K562 (cell line): ENCODE results near the gene LDAH. TPM values are rescaled to one million over a fixed set of nuclear protein-coding genes. Genes with fewer than 3 reads are reported as not detected.
A peak's percentile ranks its signal among the peaks of the same experiment; 100 is the strongest.

Source experiments
- ATAC-seq: fragments of 200-7000 bp; cut with Tn5 transposase; 3 replicates; pipeline ENCODE4 v1.9.1; 2020; ENCODE audit warnings: moderate library complexity
- BruUV-seq: library from RNA; stranded (reverse); fragments of 400-500 nt; replicated peaks from 2 replicates; lab custom pipeline; 2021; lab: Mats Ljungman, UMichigan
- CTCF ChIA-PET: fragments of 300-600 bp; formaldehyde crosslinking; extraction: SDS; loops from one replicate; lab custom pipeline; 2021; ENCODE audit warnings: low intra/inter-chr PET ratio; lab: Yijun Ruan, JAX
- POLR2A ChIA-PET: fragments of 300-600, 350-650 bp; sonication (Branson Sonifier 250); formaldehyde crosslinking; extraction: SDS; loops from one replicate; lab custom pipeline; 2021; ENCODE audit warnings: antibody characterized with exemption, inconsistent platforms; lab: Yijun Ruan, JAX
- DNase-seq, 4 experiments: peaks; one replicate each; pipeline versions ENCODE4 v3.0.0 to v3.0.0-alpha.2; 2011 to 2018; ENCODE audit warnings: low spot score in 3 of 4, mixed read lengths in 3 of 4; ENCODE audit errors: extremely low read depth in 1 of 4
- FAIRE-seq: peaks from 2 replicates; lab custom pipeline; 2011; peaks lifted over from hg19 to GRCh38; lab: Jason Lieb, UNC
- H2AFZ ChIP-seq: 2 replicates; pipeline ENCODE4 v1.6.0; 2011; ENCODE audit warnings: low read depth, low read length, control low read depth, inconsistent platforms
- H3K27ac ChIP-seq: fragments of 200-600 bp; 3 replicates; pipeline ENCODE4 v1.8.0; 2011; ENCODE audit warnings: low read depth, mild to moderate bottlenecking, control low read depth, inconsistent platforms, low read length, moderate library complexity, mixed read lengths; ENCODE audit errors: extremely low read depth
- H3K27me3 ChIP-seq, 2 experiments: fragments of 300-600 bp in 1 of 2; 2 replicates in 1 of 2; 3 replicates in 1 of 2; pipeline versions ENCODE4 v1.6.0 to v1.8.0; 2011; ENCODE audit warnings: inconsistent platforms in 2 of 2, low read length in 2 of 2, mild to moderate bottlenecking in 1 of 2, mixed read lengths in 1 of 2, moderate library complexity in 1 of 2; ENCODE audit not compliant: control insufficient read depth in 2 of 2, insufficient read depth in 2 of 2
- H3K36me3 ChIP-seq: fragments of 300-600 bp; 3 replicates; pipeline ENCODE4 v1.8.0; 2011; ENCODE audit warnings: mild to moderate bottlenecking, low read length, inconsistent platforms; ENCODE audit not compliant: control insufficient read depth, insufficient read depth
- H3K4me1 ChIP-seq, 2 experiments: fragments of 200-600 bp in 1 of 2; replicated peaks in 1 of 2; 2 replicates in 1 of 2; 3 replicates in 1 of 2; pipeline versions ENCODE4 v1.5.1 to v1.8.0; 2011; ENCODE audit warnings: inconsistent platforms in 2 of 2, low read length in 2 of 2, mild to moderate bottlenecking in 1 of 2, mixed read lengths in 1 of 2, moderate library complexity in 1 of 2; ENCODE audit not compliant: control insufficient read depth in 2 of 2, insufficient read depth in 2 of 2
- H3K4me2 ChIP-seq: 2 replicates; pipeline ENCODE4 v1.6.1; 2011; ENCODE audit warnings: low read length, control low read depth, inconsistent platforms, mixed read lengths; ENCODE audit not compliant: insufficient read depth
- H3K4me3 ChIP-seq: fragments of 200-600 bp; sonication (generic), shearing (Covaris generic); 2 replicates; pipeline ENCODE4 v1.5.1; 2016; ENCODE audit warnings: control low read depth, inconsistent platforms
- H3K79me2 ChIP-seq: fragments of 200-600 bp; 3 replicates; pipeline ENCODE4 v1.8.0; 2011; ENCODE audit warnings: low read length, inconsistent platforms; ENCODE audit not compliant: control insufficient read depth, insufficient read depth
- H3K9ac ChIP-seq, 2 experiments: 2 replicates each; pipeline versions ENCODE4 v1.6.0 to v1.6.1; 2011; ENCODE audit warnings: low read depth in 2 of 2, low read length in 2 of 2, control low read depth in 1 of 2, inconsistent platforms in 1 of 2, mild to moderate bottlenecking in 1 of 2, mixed read lengths in 1 of 2; ENCODE audit not compliant: insufficient read depth in 1 of 2
- H3K9me1 ChIP-seq: one replicate; pipeline ENCODE4 v1.6.0; 2011; ENCODE audit warnings: inconsistent platforms, mild to moderate bottlenecking, low read length, moderate library complexity; ENCODE audit not compliant: control insufficient read depth, insufficient read depth
- H3K9me3 ChIP-seq: replicated peaks from 2 replicates; pipeline ENCODE4 v1.5.1; 2011; ENCODE audit warnings: low read depth, low read length, inconsistent platforms; ENCODE audit not compliant: control insufficient read depth, insufficient read depth
- H4K20me1 ChIP-seq: replicated peaks from 2 replicates; pipeline ENCODE4 v1.6.1; 2011; ENCODE audit warnings: low read length, inconsistent platforms, mixed read lengths; ENCODE audit not compliant: control insufficient read depth, insufficient read depth
- BCL6 ChIP-seq: fragments of 250-450 bp; sonication (Bioruptor Pico); IDR thresholded peaks from 2 replicates; pipeline ENCODE4 v1.4.0; 2020
- C11orf30 ChIP-seq: fragments of 450-650 bp; IDR thresholded peaks from 2 replicates; pipeline ENCODE4 v1.6.1; 2016; ENCODE audit warnings: low read depth, mild to moderate bottlenecking
- CTCF ChIP-seq, 3 experiments: IDR thresholded peaks in 2 of 3; conservative IDR thresholded peaks in 1 of 3; 2 replicates each; pipeline ENCODE4 v1.5.1; 2011 to 2012; ENCODE audit warnings: low read length in 3 of 3, mild to moderate bottlenecking in 3 of 3, control low read depth in 2 of 3, improper control_type of control experiment in 1 of 3, inconsistent platforms in 1 of 3, low read depth in 1 of 3, mixed read lengths in 1 of 3, moderate library complexity in 1 of 3; ENCODE audit not compliant: insufficient read depth in 2 of 3
- FOXP4 ChIP-seq: sonication (generic); formaldehyde crosslinking; IDR thresholded peaks from 2 replicates; pipeline ENCODE4 v1.8.0; 2022; ENCODE audit warnings: mild to moderate bottlenecking, missing genetic modification reagents, borderline replicate concordance
- HES1 ChIP-seq: fragments of 450-650 bp; IDR thresholded peaks from 2 replicates; pipeline ENCODE4 v1.6.1; 2016; ENCODE audit warnings: low read depth, mild to moderate bottlenecking, moderate library complexity
- JUND ChIP-seq, 2 experiments: IDR thresholded peaks; 2 replicates in 1 of 2; 3 replicates in 1 of 2; pipeline ENCODE4 v1.6.1; 2011; ENCODE audit warnings: borderline replicate concordance in 2 of 2, low read depth in 2 of 2, low read length in 2 of 2, improper control_type of control experiment in 1 of 2, missing biosample characterization in 1 of 2, missing genetic modification characterization in 1 of 2, missing genetic modification reagents in 1 of 2
- RCOR1 ChIP-seq, 2 experiments: IDR thresholded peaks; 2 replicates each; pipeline ENCODE4 v1.6.1; 2012; ENCODE audit warnings: low read depth in 2 of 2, low read length in 2 of 2, borderline replicate concordance in 1 of 2, improper control_type of control experiment in 1 of 2
- SIRT6 ChIP-seq: IDR thresholded peaks from one replicate; pipeline ENCODE4 v1.6.1; 2012; ENCODE audit warnings: low read depth, mild to moderate bottlenecking, control low read depth, inconsistent platforms, low read length, moderate library complexity
- WHSC1 ChIP-seq: IDR thresholded peaks from one replicate; pipeline ENCODE4 v1.6.1; 2012; ENCODE audit warnings: low read length, control low read depth, inconsistent platforms
- ZBTB43 ChIP-seq: sonication (generic); formaldehyde crosslinking; IDR thresholded peaks from 2 replicates; pipeline ENCODE4 v1.8.0; 2023; ENCODE audit warnings: mild to moderate bottlenecking, missing genetic modification reagents
- WGBS: fragments of 100-300 bp; shearing (Covaris generic); methylation state at CpG from one replicate; pipeline ENCODE4 v1.1.6; 2016; ENCODE audit warnings: low coverage, mixed read lengths; ENCODE audit not compliant: insufficient coverage; ENCODE audit errors: missing lambda C conversion rate; 5-methylcytosine and 5-hydroxymethylcytosine counted together
- in situ Hi-C: fragments of 300-500 bp; cut with MboI; formaldehyde crosslinking; loops from 4 replicates; pipeline ENCODE4 v1.15.0; 2018; ENCODE audit warnings: inconsistent platforms, mixed read lengths
- intact Hi-C: fragments of 100-400 bp; cut with micrococcal nuclease; formaldehyde crosslinking; loops from 2 replicates; pipeline ENCODE4 v1.14.2; 2022
- polyA plus RNA-seq, 8 experiments: library from polyadenylated mRNA; depleted of rRNA in 4 of 8; stranded (reverse) in 5 of 8; unstranded in 3 of 8; fragments of >200 nt; fragmentation: Nextera tagmentation in 2 of 8; fragmentation: Illumina TruSeq in 1 of 8; extraction: Ambion mirVana in 2 of 8; extraction: Trizol in 1 of 8; gene quantifications; 2 replicates each; pipeline versions ENCODE4 v1.2.1 to v1.2.3, GENCODE V29; 2011 to 2014; ENCODE audit warnings: inconsistent platforms in 1 of 8, missing spikeins in 1 of 8
- total RNA-seq, 7 experiments: library from RNA; depleted of rRNA in 6 of 7; stranded (reverse); fragments of >200 nt in 6 of 7; fragmentation: Illumina TruSeq in 2 of 7; extraction: Trizol in 2 of 7; gene quantifications; 2 replicates each; pipeline versions ENCODE4 v1.2.1 to v1.2.3, GENCODE V29; 2011 to 2021; ENCODE audit warnings: low replicate concordance in 1 of 7

The LDAH gene
- total and polyA plus RNA-seq, 9 of the 15 experiments (the other 6 are each of a cell fraction or from before 2014, with no cell fraction given) = 22.3 to 60.1 (median 40.0) TPM

GRCh38 chr2:20661421-20662307 is 161.2 kb downstream of the LDAH start:
- no peaks in the 10 kb centered on the region for H3K79me2 ChIP-seq
- BruUV-seq = no TSS peak
- H3K27ac ChIP-seq = no peak overlapping the region
- H4K20me1 ChIP-seq = peaks cover 4% of the 10 kb centered on the region; the same call in 1 of the 2 replicates
- H2AFZ ChIP-seq = no peak overlapping the region
- ChIA-PET CTCF (interaction anchor here (0.6 to 2.1 kb wide), 7 partner anchors 15 to 1287 kb away, joined by 3 to 17 read pairs (median 3); no protein-coding TSS in a partner anchor), POLR2A (interaction anchor here (0.5 to 1.0 kb wide), 7 partner anchors 10 to 498 kb away, joined by 3 to 4 read pairs (median 4); partner anchors contain the start of gene RHOB)
- H3K9me3 ChIP-seq = no peaks in the 10 kb centered on the region
- in situ Hi-C loops (loop anchor here (25.0 kb wide), 1 partner anchor 601 kb away; no protein-coding TSS in a partner anchor), intact Hi-C loops (loop anchor here (1.0 to 10.0 kb wide), 8 partner anchors 123 to 653 kb away; no protein-coding TSS in a partner anchor)
- peaks cover 0 to 13% of the 10 kb centered on the region in 2 experiments; a peak in 2 of 5 replicates for H3K4me1 ChIP-seq
- H3K36me3 ChIP-seq = no peaks in the 10 kb centered on the region
- 5% methylated on average over 11 of the region's 11 CpGs for WGBS
- peak; percentile 98 for FAIRE-seq
- peak; percentile 90 for ATAC-seq
- no peaks in the 10 kb centered on the region for H3K9me1 ChIP-seq
- no peak overlapping the region for H3K4me2 ChIP-seq
- H3K9ac ChIP-seq = no peak overlapping the region
- no peak overlapping the region for H3K4me3 ChIP-seq
- H3K27me3 ChIP-seq = peaks cover 28 to 58% of the 10 kb centered on the region in 2 experiments
- peak; percentile 74 to 83 (median 76) for DNase-seq
- peak; percentile 90 to 96 (median 93) for TF ChIP-seq CTCF (IDR thresholded peaks at IDR 0.05 in 2 of 3, conservative IDR thresholded peaks at IDR 0.05 in 1 of 3; ENCODE audit: insufficient read depth in 2 of 3, low read depth in 1 of 3, low read length in 3 of 3)
- TF ChIP-seq FOXP4 = no peak
- peak in 1 of 2 experiments; percentile 47; a peak in 1 of 4 replicates for TF ChIP-seq RCOR1 (IDR thresholded peaks at IDR 0.05; ENCODE audit: borderline replicate concordance in 1 of 2, low read depth in 2 of 2, low read length in 2 of 2)
- TF ChIP-seq HES1 = no peak
- no peak for TF ChIP-seq WHSC1
- TF ChIP-seq C11orf30 = no peak
- TF ChIP-seq BCL6 = no peak
- 0 out of 2 replicates have a peak, but pooled peaks have one; percentile 20 for TF ChIP-seq JUND (IDR thresholded peaks at IDR 0.05; ENCODE audit: borderline replicate concordance, low read depth, low read length)
- no peak for TF ChIP-seq JUND (tag; IDR thresholded peaks at IDR 0.05; ENCODE audit: borderline replicate concordance, low read depth, low read length)
- no peak for TF ChIP-seq ZBTB43
- TF ChIP-seq SIRT6 = no peak
